Endothelial cell of umbilical vein (primary cell): ENCODE results near the gene LILRA2. TPM values are rescaled to one million over a fixed set of nuclear protein-coding genes. Genes with fewer than 3 reads are reported as not detected.

Experiments used
- BruUV-seq: library from RNA; stranded (reverse); fragments of 400-500 nt; replicated peaks from 2 replicates; lab custom pipeline; 2021; lab: Mats Ljungman, UMichigan
- CTCF ChIA-PET: fragments of 300-600, 350-600 bp; sonication (Branson Sonifier 250); formaldehyde crosslinking; loops from one replicate; lab custom pipeline; 2021; ENCODE audit warnings: antibody characterized with exemption, inconsistent platforms; lab: Charles Lee
- POLR2A ChIA-PET: fragments of 300-600, 350-600 bp; sonication (Branson Sonifier 250); formaldehyde crosslinking; loops from one replicate; lab custom pipeline; 2021; ENCODE audit warnings: antibody characterized with exemption, inconsistent platforms; lab: Charles Lee
- DNase-seq: peaks from one replicate; pipeline ENCODE4 v3.0.0-alpha.2; 2011; ENCODE audit warnings: low read depth, low spot score
- FAIRE-seq: peaks from 2 replicates; lab custom pipeline; 2011; peaks lifted over from hg19 to GRCh38; lab: Jason Lieb, UNC
- H2AFZ ChIP-seq: 2 replicates; pipeline ENCODE4 v1.6.0; 2012; ENCODE audit warnings: low read depth, low read length, control low read depth, inconsistent platforms
- H3K27ac ChIP-seq: 2 replicates; pipeline ENCODE4 v1.5.1; 2011; ENCODE audit warnings: low read depth, mild to moderate bottlenecking, control low read depth, low read length, moderate library complexity; ENCODE audit not compliant: insufficient read depth
- H3K27me3 ChIP-seq, 2 experiments: 2 replicates each; pipeline versions ENCODE4 v1.6.0 to v1.6.1; 2011; ENCODE audit warnings: low read length in 2 of 2, mixed read lengths in 1 of 2; ENCODE audit not compliant: control insufficient read depth in 2 of 2, insufficient read depth in 2 of 2
- H3K36me3 ChIP-seq, 2 experiments: 2 replicates in 1 of 2; 3 replicates in 1 of 2; pipeline ENCODE4 v1.5.1; 2011; ENCODE audit warnings: low read length in 2 of 2, mild to moderate bottlenecking in 1 of 2, moderate library complexity in 1 of 2; ENCODE audit not compliant: control insufficient read depth in 2 of 2, insufficient read depth in 2 of 2; ENCODE audit errors: extremely low read depth in 1 of 2
- H3K4me1 ChIP-seq: 3 replicates; pipeline ENCODE4 v1.5.1; 2011; ENCODE audit warnings: mild to moderate bottlenecking, low read length; ENCODE audit not compliant: control insufficient read depth, insufficient read depth; ENCODE audit errors: extremely low read depth
- H3K4me2 ChIP-seq: 2 replicates; pipeline ENCODE4 v1.6.1; 2011; ENCODE audit warnings: low read length, control low read depth, mixed read lengths; ENCODE audit not compliant: insufficient read depth
- H3K4me3 ChIP-seq, 3 experiments: fragments of 200-600 bp in 1 of 3; sonication (generic), shearing (Covaris generic) in 1 of 3; replicated peaks in 1 of 3; 2 replicates each; pipeline ENCODE4 v1.5.1; 2011 to 2016; ENCODE audit warnings: control low read depth in 3 of 3, low read length in 3 of 3, mild to moderate bottlenecking in 2 of 3, inconsistent platforms in 1 of 3, low read depth in 1 of 3, moderate library complexity in 1 of 3; ENCODE audit not compliant: insufficient read depth in 1 of 3
- H3K79me2 ChIP-seq: 2 replicates; pipeline ENCODE4 v1.6.0; 2012; ENCODE audit warnings: low read length, inconsistent platforms; ENCODE audit not compliant: control insufficient read depth, insufficient read depth
- H3K9ac ChIP-seq: replicated peaks from 2 replicates; pipeline ENCODE3; 2011; ENCODE audit warnings: low read length, control low read depth; ENCODE audit not compliant: insufficient read depth; ENCODE audit errors: extremely low read depth
- H3K9me1 ChIP-seq: replicated peaks from 3 replicates; pipeline ENCODE4 v1.6.0; 2011; ENCODE audit warnings: mild to moderate bottlenecking, low read length; ENCODE audit not compliant: control insufficient read depth, insufficient read depth; ENCODE audit errors: extremely low read depth
- H3K9me3 ChIP-seq: replicated peaks from 2 replicates; pipeline ENCODE4 v1.5.1; 2012; ENCODE audit warnings: low read length, inconsistent platforms; ENCODE audit not compliant: control insufficient read depth, insufficient read depth
- H4K20me1 ChIP-seq: replicated peaks from 2 replicates; pipeline ENCODE3; 2011; ENCODE audit warnings: mild to moderate bottlenecking, low read length; ENCODE audit not compliant: control insufficient read depth, insufficient read depth; ENCODE audit errors: extremely low read depth
- EZH2 ChIP-seq: IDR thresholded peaks from 2 replicates; pipeline ENCODE4 v1.6.1; 2012; ENCODE audit warnings: borderline replicate concordance, low read depth, mild to moderate bottlenecking, moderate library complexity, low read length, inconsistent platforms; ENCODE audit not compliant: severe bottlenecking
- GATA2 ChIP-seq: IDR thresholded peaks from 2 replicates; pipeline ENCODE4 v1.7.0; 2011; ENCODE audit warnings: low read depth, mild to moderate bottlenecking, moderate library complexity, mixed read lengths, low read length; ENCODE audit not compliant: insufficient read length, insufficient read depth
- JUN ChIP-seq: IDR thresholded peaks from 2 replicates; pipeline ENCODE4 v1.6.1; 2011; ENCODE audit warnings: borderline replicate concordance, low read depth; ENCODE audit not compliant: insufficient read length, insufficient read depth
- MYC ChIP-seq: IDR thresholded peaks from one replicate; pipeline ENCODE4 v1.6.1; 2011; ENCODE audit warnings: mild to moderate bottlenecking, low read depth, low read length
- POLR2A ChIP-seq: IDR thresholded peaks from 2 replicates; pipeline ENCODE4 v1.6.1; 2012; ENCODE audit warnings: low read depth, mild to moderate bottlenecking, control low read depth, low read length
- POLR2AphosphoS5 ChIP-seq: IDR thresholded peaks from 2 replicates; pipeline ENCODE4 v1.6.1; 2012; ENCODE audit warnings: low read depth, mild to moderate bottlenecking, control low read depth, low read length, moderate library complexity; ENCODE audit not compliant: insufficient read depth
- dilution Hi-C: fragments of 300-500 bp; cut with MboI; formaldehyde crosslinking; loops from one replicate; pipeline ENCODE4 v1.15.0; 2019; ENCODE audit warnings: low sequenced_read_pairs; ENCODE audit not compliant: extremely low pct_ligation_motif_present
- intact Hi-C: fragments of 100-400 bp; cut with micrococcal nuclease; formaldehyde crosslinking; loops from one replicate; pipeline ENCODE4 v1.10.0; 2022
- polyA plus RNA-seq, 4 experiments: library from polyadenylated mRNA; depleted of rRNA in 3 of 4; stranded (reverse) in 3 of 4; unstranded in 1 of 4; fragments of >200 nt; gene quantifications; 2 replicates each; pipeline versions ENCODE4 v1.2.1 to v1.2.3, GENCODE V29; 2011 to 2012; ENCODE audit warnings: missing spikeins in 1 of 4
- total RNA-seq: library from RNA; stranded (reverse); gene quantifications from 2 replicates; pipeline ENCODE4 v1.2.3, GENCODE V29; 2021
- TF ChIP-seq, protein P1 (sequence below), 2 donors: IDR thresholded peaks; 1 replicate in 1 of 2; 2 replicates in 1 of 2; pipeline ENCODE4 v1.5.1; 2011; ENCODE audit warnings: low read length in 2 of 2, mild to moderate bottlenecking in 2 of 2, moderate library complexity in 2 of 2, control low read depth in 1 of 2, inconsistent platforms in 1 of 2, low read depth in 1 of 2; ENCODE audit not compliant: insufficient read depth in 1 of 2; ENCODE audit errors: extremely low read depth in 1 of 2
- TF ChIP-seq, protein P2 (sequence below): IDR thresholded peaks from 2 replicates; pipeline ENCODE4 v1.6.1; 2011; ENCODE audit not compliant: insufficient read depth, insufficient read length

The LILRA2 gene
- total and polyA plus RNA-seq, 2 donors (not counting 3 experiments of a cell fraction or from before 2014, with no cell fraction given), result not detected

DNA sequence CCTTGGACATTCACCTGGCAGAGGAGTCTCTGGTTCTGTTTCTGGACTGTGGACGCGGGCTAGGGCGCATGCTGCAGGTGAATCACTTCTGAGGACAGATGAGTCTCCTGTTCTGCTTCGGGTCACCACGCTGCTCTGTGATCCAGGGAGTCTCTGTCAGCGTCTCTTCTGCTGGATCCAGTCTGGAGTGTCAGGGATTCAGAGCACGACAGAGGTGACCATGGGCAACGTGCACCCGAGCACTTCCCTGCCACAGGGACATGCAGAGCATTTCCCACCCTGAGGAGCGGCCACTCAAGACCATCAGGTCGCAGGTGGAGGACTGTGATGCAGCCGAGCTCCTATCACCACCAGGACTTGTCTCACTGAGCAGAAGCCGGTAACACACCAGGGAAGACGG is 24.4 kb upstream of the LILRA2 start:
- FAIRE-seq (no peak), DNase-seq (no peak)
- H4K20me1 ChIP-seq, result no peaks in the 10 kb centered on the region
- intact Hi-C loops, result no loop called here
- no peaks in the 10 kb centered on the region for H3K27me3 ChIP-seq
- peaks cover 2% of the 10 kb centered on the region for H3K9me3 ChIP-seq
- no peak overlapping the region for H3K4me2 ChIP-seq
- BruUV-seq, result no TSS peak
- no peaks in the 10 kb centered on the region for H3K36me3 ChIP-seq
- POLR2A ChIA-PET, result no interaction called here
- no peak overlapping the region for H2AFZ ChIP-seq
- CTCF ChIA-PET, result no interaction called here
- H3K27ac ChIP-seq, result no peak overlapping the region
- no peaks in the 10 kb centered on the region for H3K79me2 ChIP-seq
- no peak overlapping the region for H3K9ac ChIP-seq
- dilution Hi-C loops, result no loop called here
- no peak overlapping the region for H3K4me3 ChIP-seq
- no peaks in the 10 kb centered on the region for H3K4me1 ChIP-seq
- no peaks in the 10 kb centered on the region for H3K9me1 ChIP-seq
- TF ChIP-seq MYC, result no peak
- TF ChIP-seq, protein P1, sequence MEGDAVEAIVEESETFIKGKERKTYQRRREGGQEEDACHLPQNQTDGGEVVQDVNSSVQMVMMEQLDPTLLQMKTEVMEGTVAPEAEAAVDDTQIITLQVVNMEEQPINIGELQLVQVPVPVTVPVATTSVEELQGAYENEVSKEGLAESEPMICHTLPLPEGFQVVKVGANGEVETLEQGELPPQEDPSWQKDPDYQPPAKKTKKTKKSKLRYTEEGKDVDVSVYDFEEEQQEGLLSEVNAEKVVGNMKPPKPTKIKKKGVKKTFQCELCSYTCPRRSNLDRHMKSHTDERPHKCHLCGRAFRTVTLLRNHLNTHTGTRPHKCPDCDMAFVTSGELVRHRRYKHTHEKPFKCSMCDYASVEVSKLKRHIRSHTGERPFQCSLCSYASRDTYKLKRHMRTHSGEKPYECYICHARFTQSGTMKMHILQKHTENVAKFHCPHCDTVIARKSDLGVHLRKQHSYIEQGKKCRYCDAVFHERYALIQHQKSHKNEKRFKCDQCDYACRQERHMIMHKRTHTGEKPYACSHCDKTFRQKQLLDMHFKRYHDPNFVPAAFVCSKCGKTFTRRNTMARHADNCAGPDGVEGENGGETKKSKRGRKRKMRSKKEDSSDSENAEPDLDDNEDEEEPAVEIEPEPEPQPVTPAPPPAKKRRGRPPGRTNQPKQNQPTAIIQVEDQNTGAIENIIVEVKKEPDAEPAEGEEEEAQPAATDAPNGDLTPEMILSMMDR (IDR thresholded peaks at IDR 0.05; ENCODE audit: extremely low read depth in 1 of 2, insufficient read depth in 1 of 2, low read depth in 1 of 2, low read length in 2 of 2), result no peak
- TF ChIP-seq EZH2, result no peak
- TF ChIP-seq, protein P2, sequence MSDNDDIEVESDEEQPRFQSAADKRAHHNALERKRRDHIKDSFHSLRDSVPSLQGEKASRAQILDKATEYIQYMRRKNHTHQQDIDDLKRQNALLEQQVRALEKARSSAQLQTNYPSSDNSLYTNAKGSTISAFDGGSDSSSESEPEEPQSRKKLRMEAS, result no peak
- no peak for TF ChIP-seq JUN
- TF ChIP-seq POLR2A, result no peak
- TF ChIP-seq POLR2AphosphoS5, result no peak
- no peak for TF ChIP-seq GATA2
